BJ (cell line): Measurements from ENCODE around the gene ABLIM2. TPM values are rescaled to one million over a fixed set of nuclear protein-coding genes. Genes with fewer than 3 reads are reported as not detected.

Experiments
- CTCF ChIA-PET: fragments of 350-600 bp; formaldehyde crosslinking; extraction: SDS; loops from one replicate; lab custom pipeline; 2021; ENCODE audit warnings: antibody characterized with exemption, inconsistent platforms; lab: Yijun Ruan, JAX
- POLR2A ChIA-PET: fragments of 300-600 bp; sonication (Branson Sonifier 250); formaldehyde crosslinking; extraction: SDS; loops from one replicate; lab custom pipeline; 2021; ENCODE audit warnings: antibody characterized with exemption; lab: Charles Lee
- DNase-seq: peaks from one replicate; pipeline ENCODE4 v3.0.0-alpha.2; 2011; ENCODE audit warnings: low read depth
- H3K27me3 ChIP-seq: 2 replicates; pipeline ENCODE4 v1.6.0; 2011; ENCODE audit warnings: low read length; ENCODE audit not compliant: control insufficient read depth, insufficient read depth
- H3K36me3 ChIP-seq: 2 replicates; pipeline ENCODE4 v1.5.1; 2011; ENCODE audit warnings: low read length; ENCODE audit not compliant: control insufficient read depth, insufficient read depth
- H3K4me3 ChIP-seq: 2 replicates; pipeline ENCODE4 v1.5.1; 2011; ENCODE audit warnings: low read depth, mild to moderate bottlenecking, control low read depth, low read length
- polyA plus RNA-seq: library from polyadenylated mRNA; depleted of rRNA; stranded (reverse); fragments of >200 nt; gene quantifications from 2 replicates; pipeline ENCODE4 v1.2.3, GENCODE V29; 2011
- TF ChIP-seq, protein P1 (sequence below): IDR thresholded peaks from 2 replicates; pipeline ENCODE4 v1.5.1; 2011; ENCODE audit warnings: low read depth, mild to moderate bottlenecking, control low read depth, inconsistent platforms, low read length, moderate library complexity; ENCODE audit not compliant: insufficient read depth

The ABLIM2 gene
- polyA plus RNA-seq, 1 experiment, result 0.07 TPM

GRCh38 chr4:8174970-8175369, 16.4 kb upstream of the ABLIM2 start:
- Histone ChIP-seq H3K4me3 (no peak overlapping the region), H3K36me3 (no peaks in the 10 kb centered on the region), H3K27me3 (peaks cover 25% of the 10 kb centered on the region)
- DNase-seq, result no peak
- ChIA-PET CTCF (interaction anchor here (1.9 to 7.0 kb wide), 3 partner anchors 38 to 64 kb away, joined by 5 to 80 read pairs (median 6); no protein-coding TSS in a partner anchor), POLR2A (no interaction called here)
- TF ChIP-seq, protein P1, sequence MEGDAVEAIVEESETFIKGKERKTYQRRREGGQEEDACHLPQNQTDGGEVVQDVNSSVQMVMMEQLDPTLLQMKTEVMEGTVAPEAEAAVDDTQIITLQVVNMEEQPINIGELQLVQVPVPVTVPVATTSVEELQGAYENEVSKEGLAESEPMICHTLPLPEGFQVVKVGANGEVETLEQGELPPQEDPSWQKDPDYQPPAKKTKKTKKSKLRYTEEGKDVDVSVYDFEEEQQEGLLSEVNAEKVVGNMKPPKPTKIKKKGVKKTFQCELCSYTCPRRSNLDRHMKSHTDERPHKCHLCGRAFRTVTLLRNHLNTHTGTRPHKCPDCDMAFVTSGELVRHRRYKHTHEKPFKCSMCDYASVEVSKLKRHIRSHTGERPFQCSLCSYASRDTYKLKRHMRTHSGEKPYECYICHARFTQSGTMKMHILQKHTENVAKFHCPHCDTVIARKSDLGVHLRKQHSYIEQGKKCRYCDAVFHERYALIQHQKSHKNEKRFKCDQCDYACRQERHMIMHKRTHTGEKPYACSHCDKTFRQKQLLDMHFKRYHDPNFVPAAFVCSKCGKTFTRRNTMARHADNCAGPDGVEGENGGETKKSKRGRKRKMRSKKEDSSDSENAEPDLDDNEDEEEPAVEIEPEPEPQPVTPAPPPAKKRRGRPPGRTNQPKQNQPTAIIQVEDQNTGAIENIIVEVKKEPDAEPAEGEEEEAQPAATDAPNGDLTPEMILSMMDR, result no peak

- TF ChIP-seq, protein P1, result no peak
- POLR2A ChIA-PET, result no interaction called here
- no peak for DNase-seq
- peaks cover 19% of the 10 kb centered on the region for H3K27me3 ChIP-seq
- H3K4me3 ChIP-seq, result no peak overlapping the region
- no peaks in the 10 kb centered on the region for H3K36me3 ChIP-seq
- CTCF ChIA-PET, result interaction anchor here (1.1 kb wide), 1 partner anchor 64 kb away, joined by 4 read pairs; no protein-coding TSS in a partner anchor
These were observed 15.1 kb upstream of the ABLIM2 start for GRCh38 chr4:8173492-8174242.

- POLR2A ChIA-PET, result no interaction called here
- H3K27me3 ChIP-seq, result peaks cover 18% of the 10 kb centered on the region
- TF ChIP-seq, protein P1, result no peak
- CTCF ChIA-PET, result interaction anchor here (2.5 kb wide), 1 partner anchor 13 kb away, joined by 7 read pairs; the partner anchor contains the start of gene ABLIM2
- DNase-seq, result no peak
- H3K36me3 ChIP-seq, result no peaks in the 10 kb centered on the region
- no peak overlapping the region for H3K4me3 ChIP-seq
These were observed 13.6 kb upstream of the ABLIM2 start for GRCh38 chr4:8171984-8172924.

DNA sequence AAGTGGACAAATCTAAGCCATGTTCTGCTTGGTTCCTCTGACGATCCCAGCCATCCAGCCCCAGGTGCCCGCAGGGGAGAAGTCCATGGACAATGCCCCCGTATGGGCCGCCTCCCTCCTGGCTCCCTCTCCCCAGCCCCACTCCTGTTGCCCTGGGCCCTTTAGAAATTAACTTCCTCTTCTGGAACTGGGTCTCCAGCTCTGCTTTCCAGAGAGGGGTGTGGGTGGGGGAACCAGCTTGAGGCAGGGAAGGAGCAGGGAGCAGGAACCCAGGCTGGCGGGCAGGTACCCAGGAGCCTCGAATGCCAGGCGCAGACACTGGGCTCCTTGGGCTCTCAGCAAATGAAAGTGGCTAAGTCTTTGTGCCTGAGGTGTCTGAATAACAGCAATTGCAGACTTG, 12.7 kb upstream of the ABLIM2 start:
- CTCF ChIA-PET, result interaction anchor here (1.4 to 2.5 kb wide), 2 partner anchors 12 to 66 kb away, joined by 3 to 7 read pairs; partner anchors contain the start of gene ABLIM2

More for the DNA sequence above, 12.7 kb upstream of the ABLIM2 start:
- DNase-seq, result no peak
- H3K4me3 ChIP-seq, result no peak overlapping the region
- POLR2A ChIA-PET, result no interaction called here
- no peaks in the 10 kb centered on the region for H3K36me3 ChIP-seq
- H3K27me3 ChIP-seq, result peaks cover 18% of the 10 kb centered on the region
- TF ChIP-seq, protein P1, result no peak
